Measurements from ENCODE around the gene OBP2B.

Gene OBP2B

GRCh38 chr9:133161547-133161950 lies 47.5 kb downstream of the OBP2B start:
- Histone ChIP-seq H3K36me3 (ENCODE audit: insufficient read depth, low read length) (no peaks in the 10 kb centered on the region), H3K9me3 (ENCODE audit: low read depth, low read length) (no peaks in the 10 kb centered on the region), H3K27ac (no peak overlapping the region), H3K4me3 (no peak overlapping the region), H3K9ac (ENCODE audit: insufficient read length) (no peak overlapping the region)
- DNase-seq (ENCODE audit: low read depth, low spot score): no peak
- TF ChIP-seq FOXP2 (optimal IDR thresholded peaks at IDR 0.05; ENCODE audit: control extremely low read depth, extremely low read length, insufficient read depth) (no peak), EZH2 (IDR thresholded peaks at IDR 0.05) (no peak), POLR2AphosphoS5 (IDR thresholded peaks at IDR 0.05; ENCODE audit: borderline replicate concordance, low read depth, low read length) (no peak)

GRCh38 chr9:133160742-133161546 lies 48.1 kb downstream of the OBP2B start:
- H3K4me3 ChIP-seq: no peak overlapping the region
- TF ChIP-seq POLR2AphosphoS5 (IDR thresholded peaks at IDR 0.05; ENCODE audit: borderline replicate concordance, low read depth, low read length) (no peak), EZH2 (IDR thresholded peaks at IDR 0.05) (no peak), FOXP2 (optimal IDR thresholded peaks at IDR 0.05; ENCODE audit: control extremely low read depth, extremely low read length, insufficient read depth) (no peak)
- no peak overlapping the region for H3K27ac ChIP-seq
- DNase-seq (ENCODE audit: low read depth, low spot score): no peak
- H3K36me3 ChIP-seq (ENCODE audit: insufficient read depth, low read length): no peaks in the 10 kb centered on the region
- no peaks in the 10 kb centered on the region for H3K9me3 ChIP-seq (ENCODE audit: low read depth, low read length)
- no peak overlapping the region for H3K9ac ChIP-seq (ENCODE audit: insufficient read length)

- Histone ChIP-seq H3K36me3 (ENCODE audit: insufficient read depth, low read length) (no peaks in the 10 kb centered on the region), H3K9me3 (ENCODE audit: low read depth, low read length) (no peaks in the 10 kb centered on the region), H3K4me3 (no peak overlapping the region), H3K27ac (no peak overlapping the region), H3K9ac (ENCODE audit: insufficient read length) (no peak overlapping the region)
- TF ChIP-seq FOXP2 (optimal IDR thresholded peaks at IDR 0.05; ENCODE audit: control extremely low read depth, extremely low read length, insufficient read depth) (no peak), POLR2AphosphoS5 (IDR thresholded peaks at IDR 0.05; ENCODE audit: borderline replicate concordance, low read depth, low read length) (no peak), EZH2 (IDR thresholded peaks at IDR 0.05) (no peak)
- DNase-seq (ENCODE audit: low read depth, low spot score): no peak
These were observed 50.4 kb downstream of the OBP2B start for GRCh38 chr9:133158695-133159094.
